SK-N-MC (cell line): ENCODE data around the gene PDLIM5.

ENCODE experiments used
- DNase-seq: peaks from one replicate; pipeline ENCODE4 v3.0.0-alpha.2; 2011; ENCODE audit warnings: low read depth, low spot score
- H3K27ac ChIP-seq: fragments of 200-600 bp; sonication (generic); 2 replicates; pipeline ENCODE4 v1.5.1; 2016; ENCODE audit warnings: mixed run types
- H3K36me3 ChIP-seq: fragments of 200-600 bp; sonication (generic); 2 replicates; pipeline ENCODE4 v1.6.1; 2017; ENCODE audit warnings: antibody characterized with exemption, low read length, mixed read lengths; ENCODE audit not compliant: insufficient read depth
- H3K4me3 ChIP-seq: fragments of 200-600 bp; sonication (generic); 2 replicates; pipeline ENCODE4 v1.5.1; 2016
- H3K9ac ChIP-seq: fragments of 200-600 bp; sonication (generic); 2 replicates; pipeline ENCODE4 v1.8.0; 2017; ENCODE audit warnings: mixed run types, mixed read lengths; ENCODE audit not compliant: insufficient read length
- H3K9me3 ChIP-seq: fragments of 200-600 bp; sonication (generic); 2 replicates; pipeline ENCODE4 v1.6.1; 2017; ENCODE audit warnings: low read depth, mild to moderate bottlenecking, antibody characterized with exemption, low read length, moderate library complexity, mixed read lengths
- EZH2 ChIP-seq: fragments of 200-600 bp; sonication (generic); IDR thresholded peaks from one replicate; pipeline ENCODE4 v1.6.1; 2017; ENCODE audit warnings: antibody characterized with exemption
- FOXP2 ChIP-seq: optimal IDR thresholded peaks from 2 replicates; pipeline ENCODE3; 2011; ENCODE audit warnings: mild to moderate bottlenecking, moderate library complexity; ENCODE audit not compliant: insufficient read depth; ENCODE audit errors: extremely low read length, control extremely low read depth
- POLR2AphosphoS5 ChIP-seq: IDR thresholded peaks from 2 replicates; pipeline ENCODE4 v1.6.1; 2012; ENCODE audit warnings: mild to moderate bottlenecking, low read depth, low read length, borderline replicate concordance

The PDLIM5 gene

DNA sequence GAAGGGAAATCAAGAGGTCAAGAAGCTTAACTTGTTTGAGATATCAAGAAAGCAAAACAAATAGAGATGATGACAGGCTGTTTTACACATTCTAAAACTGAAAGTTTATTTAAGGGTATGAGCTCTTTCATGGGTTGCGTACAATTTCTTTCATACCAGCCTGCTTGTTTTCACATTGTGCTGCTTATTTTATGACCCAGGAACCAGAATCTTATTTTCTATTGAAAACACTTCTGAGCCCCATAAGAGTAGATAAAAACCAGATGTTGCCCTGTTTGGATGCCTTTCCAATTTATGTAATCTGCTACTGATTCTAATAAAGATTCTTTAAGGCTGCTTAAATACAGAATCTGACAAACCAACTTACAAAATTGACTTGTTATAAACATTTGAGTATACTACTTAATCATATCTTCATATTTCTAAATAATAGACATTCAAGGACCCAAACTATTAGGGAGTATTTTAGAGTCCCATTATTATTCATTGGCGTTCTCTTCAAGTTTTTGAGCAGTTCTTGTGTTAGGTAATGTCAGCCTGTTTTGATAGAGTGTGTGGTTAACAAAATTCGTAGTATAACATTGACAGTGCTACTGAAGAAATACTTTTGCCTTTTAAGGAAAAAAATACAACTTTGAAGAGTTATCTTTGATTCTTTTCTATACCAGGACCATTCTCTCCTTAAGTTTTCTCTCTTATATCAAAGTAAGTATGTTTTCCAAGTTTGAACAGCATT, 74.4 kb downstream of the PDLIM5 start:
- Histone ChIP-seq H3K9me3 (no peaks in the 10 kb centered on the region), H3K4me3 (peak overlapping the region; percentile 73), H3K27ac (peak overlapping the region; percentile 93), H3K9ac (peak overlapping the region; percentile 58), H3K36me3 (no peaks in the 10 kb centered on the region)
- DNase-seq: peak; percentile 87
- TF ChIP-seq FOXP2: peak; percentile 14
- no peak for TF ChIP-seq EZH2
- peak; percentile 16; the same call in 1 of the 2 replicates for TF ChIP-seq POLR2AphosphoS5

DNA sequence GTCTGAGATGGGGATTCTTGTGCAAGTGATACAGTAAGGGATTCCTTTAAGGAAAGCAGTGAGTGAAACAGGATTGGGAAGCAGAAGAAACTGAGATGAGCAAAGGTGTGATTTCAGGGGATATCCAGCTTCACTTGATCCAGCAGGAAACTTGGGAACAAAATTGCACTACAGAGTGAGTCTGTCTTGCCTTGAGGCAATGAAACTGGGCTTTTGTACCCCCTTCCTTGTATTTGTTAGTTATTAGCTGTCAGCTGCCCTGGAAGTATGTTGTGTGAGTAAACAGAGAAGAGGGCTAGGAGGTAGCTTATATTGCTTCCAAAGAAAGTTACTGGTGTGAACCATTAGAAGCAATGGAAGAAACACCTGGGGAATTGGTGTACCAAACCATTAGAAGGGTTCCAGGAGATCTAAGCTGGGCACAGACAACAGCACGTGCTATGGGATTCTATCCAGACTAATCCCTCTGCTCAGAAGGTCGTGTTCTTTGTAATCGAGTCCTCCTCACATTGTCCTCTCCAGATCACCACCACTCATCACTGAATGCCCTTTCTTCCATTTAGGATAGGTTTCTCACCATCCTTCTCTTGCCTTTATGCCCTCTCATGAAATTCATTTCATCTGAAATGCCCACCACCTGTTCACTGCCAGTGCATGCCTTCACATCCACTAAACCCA, 76.0 kb downstream of the PDLIM5 start:
- TF ChIP-seq FOXP2 (no peak), EZH2 (no peak), POLR2AphosphoS5 (no peak)
- no peak for DNase-seq
- no peaks in the 10 kb centered on the region for H3K36me3 ChIP-seq
- H3K4me3 ChIP-seq: no peak overlapping the region
- H3K9me3 ChIP-seq: no peaks in the 10 kb centered on the region
- no peak overlapping the region for H3K27ac ChIP-seq
- no peak overlapping the region for H3K9ac ChIP-seq

DNA sequence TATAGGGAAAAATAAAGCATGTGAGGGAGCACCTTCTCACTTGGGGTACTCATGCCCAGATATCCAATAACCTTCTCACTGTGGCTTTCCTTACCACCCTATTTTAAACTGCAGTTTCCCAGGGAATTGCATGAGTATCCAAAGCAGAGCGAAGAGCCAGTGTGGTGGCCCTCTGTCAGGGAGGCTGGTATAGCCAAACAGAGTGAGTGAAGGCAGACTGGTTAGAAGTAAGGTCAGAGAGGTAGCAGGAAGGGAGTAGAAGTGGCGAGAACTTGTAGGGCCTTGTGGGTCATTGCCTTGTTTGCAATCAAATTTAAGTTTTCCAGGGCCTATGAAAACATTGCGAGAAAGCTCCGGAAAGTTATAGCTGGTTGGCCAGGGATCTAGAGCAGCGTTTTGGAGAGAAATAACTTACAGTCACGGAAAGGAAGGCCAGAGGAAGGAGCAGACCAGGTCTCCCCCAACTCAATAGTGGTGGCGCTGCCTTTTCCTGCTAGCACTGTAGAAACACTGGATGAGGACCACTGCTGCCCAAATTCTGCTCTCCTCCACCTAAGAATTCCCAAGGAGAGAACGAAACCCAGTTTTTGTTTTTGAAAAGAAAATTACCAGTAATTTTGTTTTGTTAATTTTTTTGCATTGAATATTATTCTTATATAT, 77.2 kb downstream of the PDLIM5 start:
- no peak overlapping the region for H3K27ac ChIP-seq
- no peaks in the 10 kb centered on the region for H3K9me3 ChIP-seq
- no peak overlapping the region for H3K9ac ChIP-seq
- no peaks in the 10 kb centered on the region for H3K36me3 ChIP-seq
- no peak overlapping the region for H3K4me3 ChIP-seq
- no peak for DNase-seq
- TF ChIP-seq POLR2AphosphoS5 (no peak), FOXP2 (no peak), EZH2 (no peak)

DNA sequence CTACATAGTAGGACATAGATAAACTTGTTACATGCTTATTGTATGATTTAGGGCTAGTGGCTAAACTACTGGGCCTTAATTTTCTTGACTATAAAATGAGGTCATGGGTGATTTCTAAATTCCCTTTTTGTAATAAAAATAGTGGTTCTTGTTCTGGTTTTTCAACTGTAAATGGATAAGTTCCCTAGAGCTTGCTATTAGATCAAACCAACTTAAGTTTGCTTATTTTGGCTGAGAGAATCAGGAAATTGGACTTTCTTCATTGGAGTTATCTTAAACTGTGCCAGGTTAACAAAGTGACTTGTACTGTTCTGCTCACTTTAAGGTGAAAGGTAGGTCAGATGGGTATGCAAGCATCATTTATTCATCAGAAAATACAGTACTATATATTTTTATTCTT, 78.3 kb downstream of the PDLIM5 start:
- H3K9me3 ChIP-seq: no peaks in the 10 kb centered on the region
- no peak overlapping the region for H3K9ac ChIP-seq
- no peak overlapping the region for H3K27ac ChIP-seq
- no peak for DNase-seq
- no peaks in the 10 kb centered on the region for H3K36me3 ChIP-seq
- H3K4me3 ChIP-seq: no peak overlapping the region
- TF ChIP-seq POLR2AphosphoS5 (no peak), FOXP2 (no peak), EZH2 (no peak)

- TF ChIP-seq FOXP2: no peak
- DNase-seq: no peak
- H3K4me3 ChIP-seq: no peak overlapping the region
- H3K9me3 ChIP-seq: no peaks in the 10 kb centered on the region
- H3K36me3 ChIP-seq: no peaks in the 10 kb centered on the region
- no peak overlapping the region for H3K9ac ChIP-seq
- H3K27ac ChIP-seq: no peak overlapping the region
Observed at GRCh38 chr4:94531991-94532789, 80.4 kb downstream of the PDLIM5 start.

DNA sequence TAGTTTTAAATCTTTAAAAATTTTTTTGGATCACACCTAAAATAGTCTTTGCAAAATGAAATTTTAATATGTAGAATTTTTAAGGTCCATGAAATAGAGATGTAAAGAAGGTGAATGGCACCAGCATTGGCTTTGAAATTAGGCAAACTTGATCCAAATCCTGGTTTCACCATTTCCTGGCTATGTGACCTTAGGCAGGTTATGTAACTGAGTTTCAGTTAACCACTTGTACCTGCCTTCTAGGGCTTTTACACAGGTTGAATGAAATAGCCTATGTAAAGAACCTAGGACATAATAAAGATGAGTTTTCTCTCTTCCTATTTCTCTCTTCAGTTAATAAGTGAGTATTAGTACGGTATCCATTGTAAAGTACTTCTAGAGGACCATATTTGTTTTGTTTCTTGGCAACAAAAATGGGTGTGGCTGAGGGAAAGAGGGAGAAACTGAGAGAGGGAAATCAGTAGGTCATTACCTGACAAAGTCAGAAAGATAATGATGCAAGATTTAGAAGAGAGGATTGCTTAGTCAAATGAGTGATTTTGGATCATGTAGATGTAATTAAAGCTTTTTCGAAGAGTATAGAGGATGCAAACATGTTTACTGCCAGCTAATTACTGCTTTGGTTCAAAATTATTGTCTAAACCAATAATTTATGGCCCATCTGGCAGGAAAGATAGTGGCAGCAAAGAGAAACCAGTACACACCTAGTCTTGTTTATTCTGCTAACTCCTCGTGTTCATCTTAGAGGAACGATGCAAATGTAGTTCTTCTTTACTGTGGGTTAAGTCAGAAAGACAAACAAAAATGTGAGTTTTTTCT, 81.9 kb downstream of the PDLIM5 start:
- Histone ChIP-seq H3K27ac (no peak overlapping the region), H3K36me3 (no peaks in the 10 kb centered on the region), H3K4me3 (no peak overlapping the region), H3K9ac (no peak overlapping the region), H3K9me3 (no peaks in the 10 kb centered on the region)
- TF ChIP-seq POLR2AphosphoS5: no peak
- TF ChIP-seq FOXP2: no peak
- no peak for TF ChIP-seq EZH2
- no peak for DNase-seq

GRCh38 chr4:94534401-94535312, 82.9 kb downstream of the PDLIM5 start:
- no peak overlapping the region for H3K4me3 ChIP-seq
- no peak for DNase-seq
- H3K9me3 ChIP-seq: no peaks in the 10 kb centered on the region
- TF ChIP-seq EZH2 (no peak), POLR2AphosphoS5 (no peak), FOXP2 (no peak)
- no peak overlapping the region for H3K9ac ChIP-seq
- H3K27ac ChIP-seq: no peak overlapping the region
- no peaks in the 10 kb centered on the region for H3K36me3 ChIP-seq
